ENCODE results near the gene SPRR2B. TPM values are rescaled to one million over a fixed set of nuclear protein-coding genes. Genes with fewer than 3 reads are reported as not detected.
"Not testable (repeated sequence)": the region's sequence is repeated elsewhere in the genome, so short reads cannot be mapped to it uniquely, and the experiment has no call there.

Gene SPRR2B
- total RNA-seq = not detected
- long read RNA-seq = 0 reads

GRCh38 chr1:153071511-153071910 lies at the start of gene SPRR2B:
Gene SPRR2B, minus strand, starts transcription at chr1:153071611. Its CDS starts 772 bp downstream, at chr1:153070839.
- no peak for DNase-seq (ENCODE audit: missing footprints)
- intact Hi-C loops (cut with DNase I) = no loop called here
- ATAC-seq = no peak

- intact Hi-C loops (cut with DNase I) = no loop called here
- no peak for DNase-seq (ENCODE audit: missing footprints)
- ATAC-seq = no peak
Observed at GRCh38 chr1:153120945-153121344, 49.5 kb upstream of the SPRR2B start.

- intact Hi-C loops (cut with DNase I) = no loop called here
- DNase-seq (ENCODE audit: missing footprints) (no peak), ATAC-seq (no peak)
Observed at GRCh38 chr1:153119491-153119971, 48.1 kb upstream of the SPRR2B start.

- intact Hi-C loops (cut with DNase I); DNase-seq (ENCODE audit: missing footprints); ATAC-seq: not testable (repeated sequence)
Observed at GRCh38 chr1:153115264-153115663, 43.9 kb upstream of the SPRR2B start.

- no peak for DNase-seq (ENCODE audit: missing footprints)
- ATAC-seq = no peak
- intact Hi-C loops (cut with DNase I) = no loop called here
Observed at GRCh38 chr1:153113416-153113815, 42.0 kb upstream of the SPRR2B start, which contains the start of gene SPRR2F. Gene SPRR2F, minus strand, starts transcription at chr1:153113516. Its CDS starts 783 bp downstream, at chr1:153112733.

- intact Hi-C loops (cut with DNase I); ATAC-seq; DNase-seq (ENCODE audit: missing footprints): not testable (repeated sequence)
Observed at GRCh38 chr1:153112454-153112853, 41.0 kb upstream of the SPRR2B start.

GRCh38 chr1:153100245-153100644 lies 28.8 kb upstream of the SPRR2B start:
- ATAC-seq = no peak
- no peak for DNase-seq (ENCODE audit: missing footprints)
- intact Hi-C loops (cut with DNase I) = no loop called here

GRCh38 chr1:153099461-153100045 lies 28.1 kb upstream of the SPRR2B start:
- intact Hi-C loops (cut with DNase I) = no loop called here
- ATAC-seq (no peak), DNase-seq (ENCODE audit: missing footprints) (no peak)

GRCh38 chr1:153095764-153096163 lies 24.4 kb upstream of the SPRR2B start:
- ATAC-seq = no peak
- DNase-seq (ENCODE audit: missing footprints) = no peak
- intact Hi-C loops (cut with DNase I) = no loop called here

GRCh38 chr1:153094426-153094825 lies 23.0 kb upstream of the SPRR2B start, which contains the start of gene SPRR2E:
Gene SPRR2E, minus strand, starts transcription at chr1:153094526. Its CDS starts 775 bp downstream, at chr1:153093751.
- intact Hi-C loops (cut with DNase I) = no loop called here
- DNase-seq (ENCODE audit: missing footprints) (no peak), ATAC-seq (no peak)

GRCh38 chr1:153087652-153088051 lies 16.2 kb upstream of the SPRR2B start:
- no peak for ATAC-seq
- no peak for DNase-seq (ENCODE audit: missing footprints)
- intact Hi-C loops (cut with DNase I) = no loop called here

- intact Hi-C loops (cut with DNase I) = no loop called here
- ATAC-seq (no peak), DNase-seq (ENCODE audit: missing footprints) (no peak)
Observed at GRCh38 chr1:153081736-153082135, 10.3 kb upstream of the SPRR2B start.

- no peak for ATAC-seq
- DNase-seq (ENCODE audit: missing footprints) = no peak
- intact Hi-C loops (cut with DNase I) = no loop called here
Observed at GRCh38 chr1:153072806-153073726, 1.7 kb upstream of the SPRR2B start.

- intact Hi-C loops (cut with DNase I) = no loop called here
- no peak for ATAC-seq
Observed at GRCh38 chr1:153070243-153070642, 1.2 kb downstream of the SPRR2B start.

GRCh38 chr1:153058826-153059784 lies 12.3 kb downstream of the SPRR2B start:
- ATAC-seq (no peak), DNase-seq (ENCODE audit: missing footprints) (no peak)
- intact Hi-C loops (cut with DNase I) = no loop called here

More at GRCh38 chr1:153070243-153070642, 1.2 kb downstream of the SPRR2B start:
- no peak for DNase-seq (ENCODE audit: missing footprints)

GRCh38 chr1:153058154-153058553 lies 13.3 kb downstream of the SPRR2B start:
- intact Hi-C loops (cut with DNase I) = no loop called here
- ATAC-seq (no peak), DNase-seq (ENCODE audit: missing footprints) (no peak)

- ATAC-seq = no peak
- intact Hi-C loops (cut with DNase I) = no loop called here
Observed at GRCh38 chr1:153057375-153057774, 14.0 kb downstream of the SPRR2B start, which contains the start of gene SPRR2A. Gene SPRR2A, minus strand, starts transcription at chr1:153057512. Its CDS starts 777 bp downstream, at chr1:153056735.

GRCh38 chr1:153056111-153056510 lies 15.3 kb downstream of the SPRR2B start:
- intact Hi-C loops (cut with DNase I); ATAC-seq; DNase-seq (ENCODE audit: missing footprints): not testable (repeated sequence)

More at GRCh38 chr1:153057375-153057774, 14.0 kb downstream of the SPRR2B start, which contains the start of gene SPRR2A:
- DNase-seq (ENCODE audit: missing footprints) = no peak

Measured in Right ventricle myocardium inferior (tissue), 1 donor.